GM12801 (cell line): ENCODE results near the gene GPC3.

Experiments used
- TF ChIP-seq, protein P1 (sequence below): IDR thresholded peaks from one replicate; pipeline ENCODE4 v1.5.1; 2011; ENCODE audit warnings: control low read depth; ENCODE audit not compliant: insufficient read length; ENCODE audit errors: extremely low read depth

GPC3 gene

DNA sequence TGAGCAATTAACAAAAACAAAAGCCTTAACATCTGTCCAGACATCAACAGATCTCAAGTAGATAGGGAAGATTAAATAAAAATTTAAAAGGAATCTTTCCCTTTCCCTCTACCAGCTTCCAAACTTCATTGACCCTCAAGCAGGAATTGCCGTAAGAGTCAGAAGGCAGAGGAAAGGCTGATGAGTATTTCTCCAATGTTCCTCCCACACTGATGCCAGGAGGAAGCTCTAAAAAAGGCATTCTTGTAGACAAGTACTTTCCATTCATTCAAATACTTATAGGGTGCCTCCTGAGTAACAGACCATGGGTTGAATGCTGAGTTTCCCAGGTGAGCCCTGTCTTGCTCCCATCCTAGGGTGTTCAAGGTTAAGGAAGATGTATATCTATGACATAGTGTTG, 418.5 kb downstream of the GPC3 start:
- TF ChIP-seq, protein P1, sequence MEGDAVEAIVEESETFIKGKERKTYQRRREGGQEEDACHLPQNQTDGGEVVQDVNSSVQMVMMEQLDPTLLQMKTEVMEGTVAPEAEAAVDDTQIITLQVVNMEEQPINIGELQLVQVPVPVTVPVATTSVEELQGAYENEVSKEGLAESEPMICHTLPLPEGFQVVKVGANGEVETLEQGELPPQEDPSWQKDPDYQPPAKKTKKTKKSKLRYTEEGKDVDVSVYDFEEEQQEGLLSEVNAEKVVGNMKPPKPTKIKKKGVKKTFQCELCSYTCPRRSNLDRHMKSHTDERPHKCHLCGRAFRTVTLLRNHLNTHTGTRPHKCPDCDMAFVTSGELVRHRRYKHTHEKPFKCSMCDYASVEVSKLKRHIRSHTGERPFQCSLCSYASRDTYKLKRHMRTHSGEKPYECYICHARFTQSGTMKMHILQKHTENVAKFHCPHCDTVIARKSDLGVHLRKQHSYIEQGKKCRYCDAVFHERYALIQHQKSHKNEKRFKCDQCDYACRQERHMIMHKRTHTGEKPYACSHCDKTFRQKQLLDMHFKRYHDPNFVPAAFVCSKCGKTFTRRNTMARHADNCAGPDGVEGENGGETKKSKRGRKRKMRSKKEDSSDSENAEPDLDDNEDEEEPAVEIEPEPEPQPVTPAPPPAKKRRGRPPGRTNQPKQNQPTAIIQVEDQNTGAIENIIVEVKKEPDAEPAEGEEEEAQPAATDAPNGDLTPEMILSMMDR, result no peak

DNA sequence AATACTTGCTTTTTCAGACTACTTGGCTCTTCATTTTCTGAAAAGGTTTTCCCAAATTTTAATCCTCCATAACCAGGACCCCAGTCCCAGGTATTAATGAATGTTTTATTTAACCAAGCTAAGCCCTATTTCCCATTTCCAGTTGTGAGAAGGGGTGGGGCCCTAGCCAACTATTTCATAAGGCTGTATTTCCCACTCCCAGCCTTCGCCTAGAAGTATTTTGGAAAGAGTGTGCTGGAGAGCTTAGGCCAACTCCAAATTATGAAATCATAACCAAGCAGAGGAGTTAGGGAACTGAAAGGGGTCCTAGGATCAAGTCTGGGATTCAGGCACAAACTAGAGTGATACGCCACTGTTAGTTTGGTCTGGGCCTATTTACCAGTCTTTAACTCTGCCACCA, 421.7 kb downstream of the GPC3 start:
- TF ChIP-seq, protein P1, result no peak

DNA sequence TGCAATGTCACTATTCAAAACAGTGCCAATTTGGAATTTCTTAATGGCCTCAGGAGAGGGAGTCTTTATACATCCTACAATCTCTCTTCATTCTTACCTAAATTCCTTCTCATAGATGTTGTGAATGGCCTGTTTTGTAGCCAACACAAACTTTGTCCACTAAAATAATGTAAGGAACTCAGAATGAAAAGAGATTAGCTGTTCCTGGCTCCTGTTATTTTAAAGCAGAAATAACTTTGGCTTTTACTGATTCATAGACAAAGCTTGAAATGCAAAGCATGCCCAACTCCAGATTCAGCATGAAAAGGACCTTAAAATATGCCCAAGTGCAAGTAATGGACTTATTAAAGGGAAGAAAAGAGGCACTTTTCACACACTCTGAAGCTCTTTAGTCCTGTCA, 424.1 kb downstream of the GPC3 start:
- TF ChIP-seq, protein P1, result no peak

DNA sequence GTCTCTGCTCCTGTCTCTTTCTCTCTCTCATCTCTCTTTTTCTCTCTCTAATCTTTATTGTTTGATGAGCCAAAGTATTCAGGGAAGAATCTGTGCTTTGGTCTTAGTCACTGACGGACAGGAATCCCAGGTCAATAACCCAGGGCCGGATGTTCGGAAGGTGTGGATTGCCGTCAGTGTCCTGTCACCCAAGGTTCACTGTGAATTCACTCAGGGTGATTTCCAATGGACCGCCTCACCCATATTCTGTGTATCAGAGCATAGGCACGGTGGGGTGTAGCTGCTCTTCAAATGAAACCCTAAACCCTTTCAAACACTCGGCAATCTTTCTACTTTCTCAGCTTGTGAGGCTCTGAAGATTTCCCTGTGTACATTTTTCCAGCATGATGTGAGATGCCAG, 425.5 kb downstream of the GPC3 start:
- TF ChIP-seq, protein P1, result no peak

DNA sequence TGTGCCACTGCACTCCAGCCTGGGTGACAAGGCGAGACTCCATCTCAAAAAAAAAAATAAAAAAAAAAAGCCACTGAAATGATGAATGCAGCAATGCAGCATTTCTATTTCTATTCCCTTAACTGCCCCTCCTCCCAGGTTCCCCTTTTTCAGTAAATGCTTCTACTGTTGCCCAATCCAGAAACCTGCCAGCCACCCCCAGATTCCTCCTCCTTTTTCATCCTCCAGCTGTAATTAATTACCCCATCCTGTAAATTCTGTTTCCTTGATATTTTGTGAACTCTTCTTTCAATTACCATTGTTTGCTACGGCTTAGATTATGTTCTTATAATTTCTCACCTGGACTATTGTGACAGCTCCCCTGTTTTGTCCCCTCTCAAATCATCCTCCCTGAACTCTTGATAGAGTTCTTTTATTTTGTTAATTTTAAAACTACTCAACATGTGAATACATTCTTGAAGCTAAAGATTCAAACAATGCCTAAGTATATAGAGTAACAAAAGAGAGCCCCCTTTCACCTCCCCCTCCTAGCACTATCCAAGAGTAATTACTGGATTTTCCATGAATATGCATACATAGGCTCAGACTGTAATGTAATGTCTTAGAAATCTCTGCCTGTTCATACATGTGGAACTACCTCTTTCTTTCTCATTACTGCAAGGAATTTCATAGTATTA, 429.5 kb downstream of the GPC3 start:
- TF ChIP-seq, protein P1, result no peak

DNA sequence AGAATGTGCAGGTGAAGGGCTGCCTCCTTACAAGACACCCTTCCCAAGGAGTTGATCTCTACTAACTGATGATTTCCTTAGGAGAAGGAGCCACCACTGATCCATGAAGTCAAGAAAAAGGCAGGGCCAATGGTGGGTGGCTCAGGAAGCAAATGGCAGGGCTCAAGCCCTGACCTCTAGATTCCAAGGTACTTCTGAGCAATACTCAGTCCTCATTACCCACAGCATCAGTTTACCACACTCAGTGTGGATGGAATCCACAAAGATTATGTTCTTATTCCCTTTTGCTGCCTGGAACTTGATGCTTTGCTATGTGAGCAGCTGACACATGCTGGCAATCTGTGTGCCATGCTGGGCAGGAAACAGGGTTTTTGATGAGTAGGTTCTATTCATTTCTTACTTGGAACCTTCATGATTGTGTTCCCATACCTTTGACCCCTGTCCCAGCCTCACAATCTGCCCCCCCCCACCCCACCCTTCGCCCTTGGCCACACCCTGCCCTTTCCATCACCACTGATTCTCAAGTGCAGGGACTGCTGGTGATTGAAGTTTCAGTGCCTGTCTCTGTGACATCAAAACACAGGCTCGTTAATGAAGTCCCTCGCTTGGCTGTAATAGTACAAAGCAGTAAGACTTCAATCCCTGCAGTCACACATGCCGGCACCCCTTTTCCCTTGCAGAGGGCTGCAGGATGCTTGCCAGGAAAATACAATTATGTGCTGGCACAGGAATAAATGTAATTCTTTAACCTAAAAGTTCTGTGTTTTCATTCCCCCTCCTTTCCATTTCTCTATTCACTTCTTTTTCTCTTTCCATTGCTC, 434.5 kb downstream of the GPC3 start:
- TF ChIP-seq, protein P1, result no peak

DNA sequence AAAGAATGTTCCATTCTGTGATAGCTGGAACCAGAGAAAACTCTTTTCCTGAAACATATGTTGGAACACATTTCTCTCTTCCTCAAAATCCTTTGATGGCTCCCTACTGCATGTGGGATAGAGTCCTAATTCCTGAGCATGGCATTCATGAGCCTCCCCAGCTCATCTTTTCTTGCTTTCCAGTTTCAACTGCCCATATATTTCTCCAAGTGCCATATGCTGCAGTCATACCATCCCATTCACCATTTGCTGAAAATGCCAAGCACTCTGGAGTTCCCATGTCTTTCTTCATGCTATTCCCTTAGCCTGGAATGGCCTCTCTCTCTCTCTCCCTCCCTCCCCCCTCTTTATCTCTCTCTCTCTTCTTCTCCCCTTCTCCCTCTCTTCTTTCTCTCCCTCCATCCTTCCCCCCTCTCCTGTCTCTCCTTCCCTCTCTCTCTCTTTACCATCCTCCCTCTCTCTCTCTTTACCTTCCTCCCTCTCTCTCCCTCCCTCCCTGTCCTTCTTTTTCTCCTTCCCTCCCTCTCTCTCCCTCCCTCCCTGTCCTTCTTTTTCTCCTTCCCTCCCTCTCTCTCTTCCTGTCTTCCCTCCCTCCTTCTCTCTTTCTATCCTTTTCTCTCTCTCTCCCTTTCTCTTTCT, 436.0 kb downstream of the GPC3 start:
- TF ChIP-seq, protein P1, result no peak
